Endothelial cell (in vitro differentiated cells): ENCODE measurements around the gene TXLNG. TPM values are rescaled to one million over a fixed set of nuclear protein-coding genes. Genes with fewer than 3 reads are reported as not detected.

Experiments used
- DNase-seq: peaks from one replicate; pipeline ENCODE4 v3.0.0; 2021; ENCODE audit warnings: low spot score
- H3K27ac Mint-ChIP-seq: one replicate; pipeline ENCODE4 v1.8.0; 2021; ENCODE audit warnings: mixed read lengths, inconsistent platforms; ENCODE audit not compliant: unreplicated experiment
- H3K27me3 Mint-ChIP-seq: one replicate; pipeline ENCODE4 v1.8.0; 2021; ENCODE audit warnings: mild to moderate bottlenecking, moderate library complexity, mixed read lengths, inconsistent platforms; ENCODE audit not compliant: unreplicated experiment
- H3K36me3 Mint-ChIP-seq: one replicate; pipeline ENCODE4 v1.8.0; 2021; ENCODE audit warnings: mild to moderate bottlenecking, low read depth, mixed read lengths, inconsistent platforms; ENCODE audit not compliant: unreplicated experiment
- H3K4me1 Mint-ChIP-seq: one replicate; pipeline ENCODE4 v1.8.0; 2021; ENCODE audit warnings: mild to moderate bottlenecking, mixed read lengths, inconsistent platforms; ENCODE audit not compliant: unreplicated experiment
- H3K4me3 Mint-ChIP-seq: one replicate; pipeline ENCODE4 v1.8.0; 2021; ENCODE audit warnings: mild to moderate bottlenecking, mixed read lengths, inconsistent platforms; ENCODE audit not compliant: unreplicated experiment
- H3K9me3 Mint-ChIP-seq: one replicate; pipeline ENCODE4 v1.8.0; 2021; ENCODE audit warnings: mixed read lengths, inconsistent platforms; ENCODE audit not compliant: unreplicated experiment
- CTCF ChIP-seq: fragments of 200-600 bp; sonication (generic); IDR thresholded peaks from one replicate; pipeline ENCODE4 v1.5.0; 2021; ENCODE audit warnings: antibody characterized with exemption; ENCODE audit not compliant: unreplicated experiment
- total RNA-seq: library from RNA; stranded (reverse); fragmentation: NEBNext Ultra II Directional; extraction: Animal tissue kit (Norgen Biotek cat#: 25700); gene quantifications from one replicate; pipeline ENCODE4 v1.2.1, GENCODE V29; 2021; ENCODE audit not compliant: unreplicated experiment

Gene TXLNG
- total RNA-seq, 1 donor from 2014 or later = 6.6 TPM

GRCh38 chrX:16827225-16827624 lies 41.0 kb downstream of the TXLNG start:
- no peak for DNase-seq
- Mint-ChIP-seq H3K9me3 (no peaks in the 10 kb centered on the region), H3K27me3 (no peaks in the 10 kb centered on the region), H3K36me3 (peaks cover 9% of the 10 kb centered on the region), H3K4me1 (peaks cover 1% of the 10 kb centered on the region), H3K4me3 (no peak overlapping the region), H3K27ac (no peak overlapping the region)
- no peak for TF ChIP-seq CTCF

- H3K4me1 Mint-ChIP-seq = peaks cover 2% of the 10 kb centered on the region
- peaks cover 3% of the 10 kb centered on the region for H3K36me3 Mint-ChIP-seq
- H3K27ac Mint-ChIP-seq = no peak overlapping the region
- H3K27me3 Mint-ChIP-seq = no peaks in the 10 kb centered on the region
- no peak for TF ChIP-seq CTCF
- no peaks in the 10 kb centered on the region for H3K9me3 Mint-ChIP-seq
- DNase-seq = no peak
- H3K4me3 Mint-ChIP-seq = no peak overlapping the region
Observed at GRCh38 chrX:16828124-16828908, 42.0 kb downstream of the TXLNG start.

GRCh38 chrX:16832301-16832700 lies 46.0 kb downstream of the TXLNG start:
- Mint-ChIP-seq H3K27ac (no peak overlapping the region), H3K4me1 (peaks cover 2% of the 10 kb centered on the region), H3K4me3 (no peak overlapping the region), H3K9me3 (no peaks in the 10 kb centered on the region), H3K27me3 (no peaks in the 10 kb centered on the region), H3K36me3 (peaks cover 8% of the 10 kb centered on the region)
- DNase-seq = no peak
- no peak for TF ChIP-seq CTCF

- no peaks in the 10 kb centered on the region for H3K9me3 Mint-ChIP-seq
- peaks cover 2% of the 10 kb centered on the region for H3K4me1 Mint-ChIP-seq
- H3K36me3 Mint-ChIP-seq = peaks cover 6% of the 10 kb centered on the region
- no peaks in the 10 kb centered on the region for H3K27me3 Mint-ChIP-seq
- TF ChIP-seq CTCF = no peak
- no peak overlapping the region for H3K27ac Mint-ChIP-seq
- H3K4me3 Mint-ChIP-seq = no peak overlapping the region
- no peak for DNase-seq
Observed at GRCh38 chrX:16834806-16835205, 48.5 kb downstream of the TXLNG start.

- peaks cover 6% of the 10 kb centered on the region for H3K36me3 Mint-ChIP-seq
- peak; percentile 54 for TF ChIP-seq CTCF
- H3K4me3 Mint-ChIP-seq = no peak overlapping the region
- H3K4me1 Mint-ChIP-seq = peaks cover 2% of the 10 kb centered on the region
- H3K27ac Mint-ChIP-seq = no peak overlapping the region
- DNase-seq = peak; percentile 43
- H3K9me3 Mint-ChIP-seq = no peaks in the 10 kb centered on the region
- H3K27me3 Mint-ChIP-seq = no peaks in the 10 kb centered on the region
Observed at GRCh38 chrX:16836371-16836770, 50.1 kb downstream of the TXLNG start.
